ENCODE results near the gene DEAF1.
A peak's percentile ranks its signal among the peaks of the same experiment; 100 is the strongest.

Gene DEAF1

GRCh38 chr11:708511-708910 lies 13.5 kb upstream of the DEAF1 start:
- no peak for FAIRE-seq
- DNase-seq (ENCODE audit: insufficient read length, low spot score): no peak
- TF ChIP-seq PAX5 (IDR thresholded peaks at IDR 0.05; ENCODE audit: insufficient read depth, low read length, severe bottlenecking) (no peak), POLR2AphosphoS5 (IDR thresholded peaks at IDR 0.05; ENCODE audit: low read depth, low read length) (no peak), POU2F2 (IDR thresholded peaks at IDR 0.05; ENCODE audit: low read depth, low read length) (no peak), SPI1 (IDR thresholded peaks at IDR 0.05; ENCODE audit: low read depth, low read length) (no peak), TAF1 (IDR thresholded peaks at IDR 0.05; ENCODE audit: low read depth, low read length) (no peak), POLR2A (IDR thresholded peaks at IDR 0.05; ENCODE audit: low read depth, low read length) (no peak)

GRCh38 chr11:707817-708420 lies 12.9 kb upstream of the DEAF1 start:
- FAIRE-seq (no peak), DNase-seq (ENCODE audit: insufficient read length, low spot score) (no peak)
- no peak for TF ChIP-seq PAX5 (IDR thresholded peaks at IDR 0.05; ENCODE audit: insufficient read depth, low read length, severe bottlenecking)
- TF ChIP-seq SPI1 (IDR thresholded peaks at IDR 0.05; ENCODE audit: low read depth, low read length): no peak
- no peak for TF ChIP-seq POLR2A (IDR thresholded peaks at IDR 0.05; ENCODE audit: low read depth, low read length)
- no peak for TF ChIP-seq POLR2AphosphoS5 (IDR thresholded peaks at IDR 0.05; ENCODE audit: low read depth, low read length)

GRCh38 chr11:706957-707816 lies 12.2 kb upstream of the DEAF1 start:
- FAIRE-seq: no peak

GRCh38 chr11:706439-706956 lies 11.5 kb upstream of the DEAF1 start:
- DNase-seq (ENCODE audit: insufficient read length, low spot score): no peak
- TF ChIP-seq POLR2AphosphoS5 (IDR thresholded peaks at IDR 0.05; ENCODE audit: low read depth, low read length): no peak
- TF ChIP-seq PAX5 (IDR thresholded peaks at IDR 0.05; ENCODE audit: insufficient read depth, low read length, severe bottlenecking): no peak
- TF ChIP-seq SPI1 (IDR thresholded peaks at IDR 0.05; ENCODE audit: low read depth, low read length): no peak
- no peak for TF ChIP-seq POLR2A (IDR thresholded peaks at IDR 0.05; ENCODE audit: low read depth, low read length)
- no peak for TF ChIP-seq POU2F2 (IDR thresholded peaks at IDR 0.05; ENCODE audit: low read depth, low read length)
- no peak for TF ChIP-seq TAF1 (IDR thresholded peaks at IDR 0.05; ENCODE audit: low read depth, low read length)
- no peak for FAIRE-seq

More at GRCh38 chr11:706957-707816, 12.2 kb upstream of the DEAF1 start:
- no peak for DNase-seq (ENCODE audit: insufficient read length, low spot score)
- no peak for TF ChIP-seq SPI1 (IDR thresholded peaks at IDR 0.05; ENCODE audit: low read depth, low read length)
- TF ChIP-seq TAF1 (IDR thresholded peaks at IDR 0.05; ENCODE audit: low read depth, low read length): no peak
- no peak for TF ChIP-seq POU2F2 (IDR thresholded peaks at IDR 0.05; ENCODE audit: low read depth, low read length)
- TF ChIP-seq POLR2AphosphoS5 (IDR thresholded peaks at IDR 0.05; ENCODE audit: low read depth, low read length): no peak
- TF ChIP-seq POLR2A (IDR thresholded peaks at IDR 0.05; ENCODE audit: low read depth, low read length): no peak
- no peak for TF ChIP-seq PAX5 (IDR thresholded peaks at IDR 0.05; ENCODE audit: insufficient read depth, low read length, severe bottlenecking)

GRCh38 chr11:705646-706438 lies 10.8 kb upstream of the DEAF1 start, which contains the start of gene EPS8L2:
Gene EPS8L2 (plus strand): TSS chr11:706231. CDS start chr11:709408, 3,177 bp downstream.
- TF ChIP-seq PAX5 (IDR thresholded peaks at IDR 0.05; ENCODE audit: insufficient read depth, low read length, severe bottlenecking) (no peak), SPI1 (IDR thresholded peaks at IDR 0.05; ENCODE audit: low read depth, low read length) (no peak), POLR2A (IDR thresholded peaks at IDR 0.05; ENCODE audit: low read depth, low read length) (no peak), TAF1 (IDR thresholded peaks at IDR 0.05; ENCODE audit: low read depth, low read length) (no peak)
- DNase-seq (ENCODE audit: insufficient read length, low spot score) (no peak), FAIRE-seq (peak; percentile 41)

- no peak for DNase-seq (ENCODE audit: insufficient read length, low spot score)
- FAIRE-seq: no peak
- TF ChIP-seq PAX5 (IDR thresholded peaks at IDR 0.05; ENCODE audit: insufficient read depth, low read length, severe bottlenecking) (no peak), TAF1 (IDR thresholded peaks at IDR 0.05; ENCODE audit: low read depth, low read length) (no peak), POLR2AphosphoS5 (IDR thresholded peaks at IDR 0.05; ENCODE audit: low read depth, low read length) (no peak), POU2F2 (IDR thresholded peaks at IDR 0.05; ENCODE audit: low read depth, low read length) (no peak), SPI1 (IDR thresholded peaks at IDR 0.05; ENCODE audit: low read depth, low read length) (no peak), POLR2A (IDR thresholded peaks at IDR 0.05; ENCODE audit: low read depth, low read length) (no peak)
Observed at GRCh38 chr11:704781-705645, 10.0 kb upstream of the DEAF1 start.

- DNase-seq (ENCODE audit: insufficient read length, low spot score): no peak
- TF ChIP-seq POLR2A (IDR thresholded peaks at IDR 0.05; ENCODE audit: low read depth, low read length) (no peak), SPI1 (IDR thresholded peaks at IDR 0.05; ENCODE audit: low read depth, low read length) (no peak), PAX5 (IDR thresholded peaks at IDR 0.05; ENCODE audit: insufficient read depth, low read length, severe bottlenecking) (no peak), TAF1 (IDR thresholded peaks at IDR 0.05; ENCODE audit: low read depth, low read length) (no peak), POLR2AphosphoS5 (IDR thresholded peaks at IDR 0.05; ENCODE audit: low read depth, low read length) (no peak), POU2F2 (IDR thresholded peaks at IDR 0.05; ENCODE audit: low read depth, low read length) (no peak)
- no peak for FAIRE-seq
Observed at GRCh38 chr11:704228-704674, 9.2 kb upstream of the DEAF1 start.

GRCh38 chr11:703506-703905 lies 8.5 kb upstream of the DEAF1 start:
- FAIRE-seq: no peak
- DNase-seq (ENCODE audit: insufficient read length, low spot score): no peak

More at GRCh38 chr11:703506-703905, 8.5 kb upstream of the DEAF1 start:
- TF ChIP-seq TAF1 (IDR thresholded peaks at IDR 0.05; ENCODE audit: low read depth, low read length): no peak
- no peak for TF ChIP-seq POLR2A (IDR thresholded peaks at IDR 0.05; ENCODE audit: low read depth, low read length)
- TF ChIP-seq SPI1 (IDR thresholded peaks at IDR 0.05; ENCODE audit: low read depth, low read length): no peak
- TF ChIP-seq POLR2AphosphoS5 (IDR thresholded peaks at IDR 0.05; ENCODE audit: low read depth, low read length): no peak
- no peak for TF ChIP-seq POU2F2 (IDR thresholded peaks at IDR 0.05; ENCODE audit: low read depth, low read length)
- TF ChIP-seq PAX5 (IDR thresholded peaks at IDR 0.05; ENCODE audit: insufficient read depth, low read length, severe bottlenecking): no peak
